HepG2 (cell line): ENCODE results near the gene NT5C2.

Experiments
- CEBPB ChIP-seq: IDR thresholded peaks from 2 replicates; pipeline ENCODE4 v1.6.1; 2011; ENCODE audit warnings: low read depth, low read length, improper control_type of control experiment, borderline replicate concordance
- NFIC ChIP-seq: IDR thresholded peaks from 2 replicates; pipeline ENCODE4 v1.6.1; 2012; ENCODE audit warnings: mild to moderate bottlenecking, low read length, inconsistent platforms
- SP2 ChIP-seq: sonication (generic); formaldehyde crosslinking; IDR thresholded peaks from 2 replicates; pipeline ENCODE4 v1.5.1; 2020; ENCODE audit warnings: mild to moderate bottlenecking, missing genetic modification reagents
- ZNF263 ChIP-seq: sonication (generic); formaldehyde crosslinking; IDR thresholded peaks from 2 replicates; pipeline ENCODE4 v1.4.0; 2020; ENCODE audit warnings: missing genetic modification reagents
- ZNF3 ChIP-seq: IDR thresholded peaks from 2 replicates; pipeline ENCODE4 v1.7.0; 2017; ENCODE audit warnings: inconsistent platforms
- TF ChIP-seq, protein P1 (sequence below): sonication (generic); formaldehyde crosslinking; IDR thresholded peaks from 2 replicates; pipeline ENCODE4 v1.5.0; 2020; ENCODE audit warnings: mild to moderate bottlenecking, missing genetic modification reagents, moderate library complexity

GRCh38 chr10:103054621-103055020 lies 138.5 kb downstream of the NT5C2 start:
- TF ChIP-seq ZNF263 (CRISPR knock-in tag): no peak
- TF ChIP-seq, protein P1, sequence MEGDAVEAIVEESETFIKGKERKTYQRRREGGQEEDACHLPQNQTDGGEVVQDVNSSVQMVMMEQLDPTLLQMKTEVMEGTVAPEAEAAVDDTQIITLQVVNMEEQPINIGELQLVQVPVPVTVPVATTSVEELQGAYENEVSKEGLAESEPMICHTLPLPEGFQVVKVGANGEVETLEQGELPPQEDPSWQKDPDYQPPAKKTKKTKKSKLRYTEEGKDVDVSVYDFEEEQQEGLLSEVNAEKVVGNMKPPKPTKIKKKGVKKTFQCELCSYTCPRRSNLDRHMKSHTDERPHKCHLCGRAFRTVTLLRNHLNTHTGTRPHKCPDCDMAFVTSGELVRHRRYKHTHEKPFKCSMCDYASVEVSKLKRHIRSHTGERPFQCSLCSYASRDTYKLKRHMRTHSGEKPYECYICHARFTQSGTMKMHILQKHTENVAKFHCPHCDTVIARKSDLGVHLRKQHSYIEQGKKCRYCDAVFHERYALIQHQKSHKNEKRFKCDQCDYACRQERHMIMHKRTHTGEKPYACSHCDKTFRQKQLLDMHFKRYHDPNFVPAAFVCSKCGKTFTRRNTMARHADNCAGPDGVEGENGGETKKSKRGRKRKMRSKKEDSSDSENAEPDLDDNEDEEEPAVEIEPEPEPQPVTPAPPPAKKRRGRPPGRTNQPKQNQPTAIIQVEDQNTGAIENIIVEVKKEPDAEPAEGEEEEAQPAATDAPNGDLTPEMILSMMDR: no peak
- TF ChIP-seq NFIC: no peak
- no peak for TF ChIP-seq ZNF3
- TF ChIP-seq CEBPB: no peak
- TF ChIP-seq SP2 (CRISPR knock-in tag): no peak
